Calu3 (cell line): ENCODE data around the gene ACOXL. TPM values are rescaled to one million over a fixed set of nuclear protein-coding genes. Genes with fewer than 3 reads are reported as not detected.

Experiments
- BruUV-seq: library from RNA; stranded (reverse); fragments of 400-500 nt; replicated peaks from 2 replicates; lab custom pipeline; 2021; lab: Mats Ljungman, UMichigan
- CTCF ChIA-PET: fragments of 300-600 bp; sonication (Branson Sonifier 250); formaldehyde crosslinking; loops from one replicate; lab custom pipeline; 2022; ENCODE audit warnings: antibody characterized with exemption; lab: Charles Lee
- DNase-seq: peaks from one replicate; pipeline ENCODE4 v3.0.0; 2022
- H3K27ac Mint-ChIP-seq: one replicate; pipeline ENCODE4 v1.8.0; 2022; ENCODE audit warnings: mixed read lengths; ENCODE audit not compliant: unreplicated experiment
- H3K27me3 Mint-ChIP-seq: one replicate; pipeline ENCODE4 v1.8.0; 2022; ENCODE audit warnings: mixed read lengths; ENCODE audit not compliant: unreplicated experiment
- H3K36me3 Mint-ChIP-seq: one replicate; pipeline ENCODE4 v1.8.0; 2022; ENCODE audit warnings: mild to moderate bottlenecking, moderate library complexity, mixed read lengths; ENCODE audit not compliant: insufficient read depth, unreplicated experiment
- H3K4me1 Mint-ChIP-seq: one replicate; pipeline ENCODE4 v1.8.0; 2022; ENCODE audit warnings: mild to moderate bottlenecking, low read depth, mixed read lengths; ENCODE audit not compliant: unreplicated experiment
- H3K4me3 Mint-ChIP-seq: one replicate; pipeline ENCODE4 v1.8.0; 2022; ENCODE audit warnings: mild to moderate bottlenecking, low read depth, moderate library complexity, mixed read lengths; ENCODE audit not compliant: unreplicated experiment
- H3K9me3 Mint-ChIP-seq: one replicate; pipeline ENCODE4 v1.8.0; 2022; ENCODE audit warnings: low read depth, mixed read lengths; ENCODE audit not compliant: unreplicated experiment
- CTCF ChIP-seq: fragments of 200-600 bp; IDR thresholded peaks from one replicate; pipeline ENCODE4 v1.8.0; 2022; ENCODE audit warnings: antibody characterized with exemption; ENCODE audit not compliant: unreplicated experiment
- intact Hi-C: fragments of 100-400 bp; cut with micrococcal nuclease; formaldehyde crosslinking; loops from one replicate; pipeline ENCODE4 v1.10.0; 2022; ENCODE audit not compliant: unreplicated experiment
- total RNA-seq: library from RNA; stranded (reverse); gene quantifications from 2 replicates; pipeline ENCODE4 v1.2.3, GENCODE V29; 2022

ACOXL gene
- total RNA-seq, 1 experiment from 2014 or later, result 2.7 TPM

- no peak overlapping the region for H3K27ac Mint-ChIP-seq
- intact Hi-C loops, result no loop called here
- no TSS peak for BruUV-seq
- no peaks in the 10 kb centered on the region for H3K4me1 Mint-ChIP-seq
- no peak for TF ChIP-seq CTCF
- H3K36me3 Mint-ChIP-seq, result no peaks in the 10 kb centered on the region
- CTCF ChIA-PET, result interaction anchor here (0.6 kb wide), 1 partner anchor 11 kb away, joined by 3 read pairs; no protein-coding TSS in a partner anchor
- no peaks in the 10 kb centered on the region for H3K27me3 Mint-ChIP-seq
- H3K4me3 Mint-ChIP-seq, result no peak overlapping the region
- no peaks in the 10 kb centered on the region for H3K9me3 Mint-ChIP-seq
- no peak for DNase-seq
Measured at GRCh38 chr2:111108745-111109271, 376.4 kb downstream of the ACOXL start.

- Mint-ChIP-seq H3K9me3 (no peaks in the 10 kb centered on the region), H3K4me3 (no peak overlapping the region), H3K27me3 (peaks cover under 1% of the 10 kb centered on the region), H3K27ac (no peak overlapping the region), H3K36me3 (no peaks in the 10 kb centered on the region), H3K4me1 (no peaks in the 10 kb centered on the region)
- no peak for DNase-seq
- CTCF ChIA-PET, result no interaction called here
- no TSS peak for BruUV-seq
- intact Hi-C loops, result loop anchor here (10.0 kb wide), 1 partner anchor 296 kb away; no protein-coding TSS in a partner anchor
- no peak for TF ChIP-seq CTCF
Measured at GRCh38 chr2:111111101-111111755, 378.9 kb downstream of the ACOXL start.

- no TSS peak for BruUV-seq
- DNase-seq, result no peak
- H3K9me3 Mint-ChIP-seq, result no peaks in the 10 kb centered on the region
- CTCF ChIA-PET, result no interaction called here
- H3K4me1 Mint-ChIP-seq, result peaks cover 26% of the 10 kb centered on the region
- peaks cover 23% of the 10 kb centered on the region for H3K36me3 Mint-ChIP-seq
- peaks cover 26% of the 10 kb centered on the region for H3K27me3 Mint-ChIP-seq
- intact Hi-C loops, result loop anchor here (10.0 kb wide), 1 partner anchor 299 kb away; no protein-coding TSS in a partner anchor
- no peak overlapping the region for H3K27ac Mint-ChIP-seq
- TF ChIP-seq CTCF, result no peak
- no peak overlapping the region for H3K4me3 Mint-ChIP-seq
Measured at GRCh38 chr2:111113838-111114237, 381.5 kb downstream of the ACOXL start.

- no peak for DNase-seq
- CTCF ChIA-PET, result interaction anchor here (0.6 kb wide), 1 partner anchor 63 kb away, joined by 3 read pairs; no protein-coding TSS in a partner anchor
- intact Hi-C loops, result loop anchor here (5.0 to 10.0 kb wide), 3 partner anchors 84 to 586 kb away; no protein-coding TSS in a partner anchor
- H3K27me3 Mint-ChIP-seq, result peaks cover 39% of the 10 kb centered on the region
- no peaks in the 10 kb centered on the region for H3K9me3 Mint-ChIP-seq
- H3K4me1 Mint-ChIP-seq, result peaks cover 27% of the 10 kb centered on the region
- BruUV-seq, result no TSS peak
- H3K27ac Mint-ChIP-seq, result no peak overlapping the region
- H3K4me3 Mint-ChIP-seq, result no peak overlapping the region
- H3K36me3 Mint-ChIP-seq, result peaks cover 46% of the 10 kb centered on the region
- no peak for TF ChIP-seq CTCF
Measured at GRCh38 chr2:111116011-111116746, 383.8 kb downstream of the ACOXL start.
